Panc1 (cell line): ENCODE results near the gene TTC23. TPM values are rescaled to one million over a fixed set of nuclear protein-coding genes. Genes with fewer than 3 reads are reported as not detected.

Experiments
- ATAC-seq: fragments of 200-7000 bp; cut with Tn5 transposase; 2 replicates; pipeline ENCODE4 v1.9.1; 2020; ENCODE audit warnings: mild to moderate bottlenecking, moderate library complexity
- BruUV-seq: library from RNA; stranded (reverse); fragments of 400-500 nt; replicated peaks from 2 replicates; lab custom pipeline; 2021; lab: Mats Ljungman, UMichigan
- CTCF ChIA-PET: fragments of 300-600 bp; sonication (Branson Sonifier 250); formaldehyde crosslinking; loops from one replicate; lab custom pipeline; 2022; ENCODE audit warnings: antibody characterized with exemption; lab: Charles Lee
- POLR2A ChIA-PET: fragments of 300-600 bp; sonication (Branson Sonifier 250); formaldehyde crosslinking; loops from one replicate; lab custom pipeline; 2022; ENCODE audit warnings: antibody characterized with exemption; lab: Charles Lee
- DNase-seq: peaks from one replicate; pipeline ENCODE4 v3.0.0-alpha.2; 2010; ENCODE audit warnings: low read depth, low spot score
- H3K27ac ChIP-seq: 2 replicates; pipeline ENCODE4 v1.5.1; 2011; ENCODE audit warnings: mild to moderate bottlenecking, low read length, inconsistent platforms
- H3K27me3 ChIP-seq: fragments of 200-500 bp; sonication (Bioruptor generic); 2 replicates; pipeline ENCODE4 v1.6.0; 2014; ENCODE audit warnings: low read length, inconsistent platforms; ENCODE audit not compliant: control insufficient read depth, insufficient read depth
- H3K36me3 ChIP-seq: fragments of 200-500 bp; sonication (Bioruptor generic); 2 replicates; pipeline ENCODE4 v1.5.1; 2014; ENCODE audit warnings: inconsistent platforms, mild to moderate bottlenecking, low read length, moderate library complexity; ENCODE audit not compliant: control insufficient read depth, insufficient read depth
- H3K4me1 ChIP-seq: 2 replicates; pipeline ENCODE4 v1.5.1; 2011; ENCODE audit warnings: inconsistent platforms, mild to moderate bottlenecking, low read length, moderate library complexity; ENCODE audit not compliant: control insufficient read depth, insufficient read depth
- H3K4me3 ChIP-seq, 2 experiments: 2 replicates each; pipeline ENCODE4 v1.5.1; 2011 to 2012; ENCODE audit warnings: low read depth in 2 of 2, low read length in 2 of 2, mild to moderate bottlenecking in 2 of 2, inconsistent platforms in 1 of 2, moderate library complexity in 1 of 2
- H3K9me3 ChIP-seq: fragments of 200-500 bp; sonication (Bioruptor generic); 2 replicates; pipeline ENCODE4 v1.5.1; 2014; ENCODE audit warnings: low read depth, mild to moderate bottlenecking, inconsistent platforms, low read length, moderate library complexity; ENCODE audit not compliant: control insufficient read depth, insufficient read depth
- POLR2AphosphoS5 ChIP-seq: IDR thresholded peaks from 2 replicates; pipeline ENCODE4 v1.6.1; 2012; ENCODE audit warnings: mild to moderate bottlenecking, low read depth, low read length, moderate library complexity
- SIN3A ChIP-seq: IDR thresholded peaks from 2 replicates; pipeline ENCODE4 v1.6.1; 2012; ENCODE audit warnings: low read depth, mild to moderate bottlenecking, low read length, moderate library complexity, borderline replicate concordance; ENCODE audit not compliant: insufficient read depth
- TCF7L2 ChIP-seq: IDR thresholded peaks from 2 replicates; pipeline ENCODE4 v1.6.1; 2011; ENCODE audit warnings: mild to moderate bottlenecking, low read depth, low read length, inconsistent platforms
- in situ Hi-C: cut with HindIII; loops from 2 replicates; pipeline ENCODE4 v1.10.0; 2016; ENCODE audit warnings: low sequenced_read_pairs, low pct_unique_long_range_greater_than_20kb
- intact Hi-C: fragments of 100-400 bp; cut with micrococcal nuclease; formaldehyde crosslinking; loops from one replicate; pipeline ENCODE4 v1.10.0; 2022; ENCODE audit not compliant: unreplicated experiment
- total RNA-seq: library from RNA; stranded (reverse); gene quantifications from one replicate; pipeline ENCODE4 v1.2.1, GENCODE V29; 2021; ENCODE audit not compliant: unreplicated experiment
- TF ChIP-seq, protein P1 (sequence below), 2 experiments: IDR thresholded peaks; 2 replicates each; pipeline ENCODE4 v1.6.1; 2011 to 2012; ENCODE audit warnings: low read depth in 2 of 2, control low read depth in 1 of 2, low read length in 1 of 2, mild to moderate bottlenecking in 1 of 2, moderate library complexity in 1 of 2; ENCODE audit not compliant: insufficient read depth in 1 of 2
- TF ChIP-seq, protein P2 (sequence below): fragments of 450-650 bp; IDR thresholded peaks from 2 replicates; pipeline ENCODE4 v1.5.1; 2017; ENCODE audit warnings: mild to moderate bottlenecking

The TTC23 gene
- total RNA-seq, 1 experiment from 2014 or later, result 21.7 TPM

DNA sequence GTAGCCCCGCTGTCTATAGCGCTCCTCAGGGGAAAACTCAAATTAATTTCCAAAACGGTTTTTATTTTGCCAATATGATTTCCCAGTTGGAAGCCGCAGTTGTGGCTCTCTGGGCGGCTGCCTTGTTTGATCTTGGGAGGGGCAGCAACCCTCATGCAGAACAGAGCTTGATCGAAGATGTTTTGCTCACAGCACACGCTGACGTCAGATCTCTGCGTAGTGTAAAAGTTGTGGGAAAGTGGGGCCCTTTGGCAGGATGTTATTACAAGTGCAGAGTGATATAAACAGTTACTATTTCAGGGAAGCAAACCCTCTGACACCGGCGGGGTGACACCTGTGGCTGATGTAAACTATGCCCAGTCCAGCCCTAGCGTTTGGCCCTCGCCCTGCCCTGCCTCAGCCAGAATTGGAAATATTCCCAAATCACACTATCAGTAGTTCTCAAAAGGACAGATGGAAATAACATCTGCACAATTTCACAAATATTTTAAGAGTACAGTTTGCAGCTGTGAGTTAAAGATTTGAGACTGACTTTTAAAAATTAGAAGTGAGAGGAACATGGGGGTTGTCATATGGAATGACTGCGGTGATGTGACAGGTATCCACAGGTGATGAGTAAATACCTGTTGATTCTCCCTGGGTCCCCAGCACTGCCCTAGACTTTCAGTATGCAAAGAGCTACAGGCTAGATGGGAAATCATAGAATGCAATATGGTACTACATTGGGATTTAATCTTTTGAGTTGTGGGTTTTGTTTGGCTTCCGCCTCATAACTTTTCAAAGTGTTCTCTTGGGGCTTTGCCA lies 142.8 kb downstream of the TTC23 start:
- peak overlapping the region; percentile 62 for H3K27ac ChIP-seq
- no peaks in the 10 kb centered on the region for H3K27me3 ChIP-seq
- in situ Hi-C loops (no loop called here), intact Hi-C loops (no loop called here)
- TF ChIP-seq, protein P1, sequence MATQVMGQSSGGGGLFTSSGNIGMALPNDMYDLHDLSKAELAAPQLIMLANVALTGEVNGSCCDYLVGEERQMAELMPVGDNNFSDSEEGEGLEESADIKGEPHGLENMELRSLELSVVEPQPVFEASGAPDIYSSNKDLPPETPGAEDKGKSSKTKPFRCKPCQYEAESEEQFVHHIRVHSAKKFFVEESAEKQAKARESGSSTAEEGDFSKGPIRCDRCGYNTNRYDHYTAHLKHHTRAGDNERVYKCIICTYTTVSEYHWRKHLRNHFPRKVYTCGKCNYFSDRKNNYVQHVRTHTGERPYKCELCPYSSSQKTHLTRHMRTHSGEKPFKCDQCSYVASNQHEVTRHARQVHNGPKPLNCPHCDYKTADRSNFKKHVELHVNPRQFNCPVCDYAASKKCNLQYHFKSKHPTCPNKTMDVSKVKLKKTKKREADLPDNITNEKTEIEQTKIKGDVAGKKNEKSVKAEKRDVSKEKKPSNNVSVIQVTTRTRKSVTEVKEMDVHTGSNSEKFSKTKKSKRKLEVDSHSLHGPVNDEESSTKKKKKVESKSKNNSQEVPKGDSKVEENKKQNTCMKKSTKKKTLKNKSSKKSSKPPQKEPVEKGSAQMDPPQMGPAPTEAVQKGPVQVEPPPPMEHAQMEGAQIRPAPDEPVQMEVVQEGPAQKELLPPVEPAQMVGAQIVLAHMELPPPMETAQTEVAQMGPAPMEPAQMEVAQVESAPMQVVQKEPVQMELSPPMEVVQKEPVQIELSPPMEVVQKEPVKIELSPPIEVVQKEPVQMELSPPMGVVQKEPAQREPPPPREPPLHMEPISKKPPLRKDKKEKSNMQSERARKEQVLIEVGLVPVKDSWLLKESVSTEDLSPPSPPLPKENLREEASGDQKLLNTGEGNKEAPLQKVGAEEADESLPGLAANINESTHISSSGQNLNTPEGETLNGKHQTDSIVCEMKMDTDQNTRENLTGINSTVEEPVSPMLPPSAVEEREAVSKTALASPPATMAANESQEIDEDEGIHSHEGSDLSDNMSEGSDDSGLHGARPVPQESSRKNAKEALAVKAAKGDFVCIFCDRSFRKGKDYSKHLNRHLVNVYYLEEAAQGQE (IDR thresholded peaks at IDR 0.05; ENCODE audit: insufficient read depth in 1 of 2, low read depth in 2 of 2, low read length in 1 of 2), result no peak
- TF ChIP-seq TCF7L2 (peak; percentile 93), SIN3A (no peak), POLR2AphosphoS5 (no peak)
- TF ChIP-seq, protein P2, sequence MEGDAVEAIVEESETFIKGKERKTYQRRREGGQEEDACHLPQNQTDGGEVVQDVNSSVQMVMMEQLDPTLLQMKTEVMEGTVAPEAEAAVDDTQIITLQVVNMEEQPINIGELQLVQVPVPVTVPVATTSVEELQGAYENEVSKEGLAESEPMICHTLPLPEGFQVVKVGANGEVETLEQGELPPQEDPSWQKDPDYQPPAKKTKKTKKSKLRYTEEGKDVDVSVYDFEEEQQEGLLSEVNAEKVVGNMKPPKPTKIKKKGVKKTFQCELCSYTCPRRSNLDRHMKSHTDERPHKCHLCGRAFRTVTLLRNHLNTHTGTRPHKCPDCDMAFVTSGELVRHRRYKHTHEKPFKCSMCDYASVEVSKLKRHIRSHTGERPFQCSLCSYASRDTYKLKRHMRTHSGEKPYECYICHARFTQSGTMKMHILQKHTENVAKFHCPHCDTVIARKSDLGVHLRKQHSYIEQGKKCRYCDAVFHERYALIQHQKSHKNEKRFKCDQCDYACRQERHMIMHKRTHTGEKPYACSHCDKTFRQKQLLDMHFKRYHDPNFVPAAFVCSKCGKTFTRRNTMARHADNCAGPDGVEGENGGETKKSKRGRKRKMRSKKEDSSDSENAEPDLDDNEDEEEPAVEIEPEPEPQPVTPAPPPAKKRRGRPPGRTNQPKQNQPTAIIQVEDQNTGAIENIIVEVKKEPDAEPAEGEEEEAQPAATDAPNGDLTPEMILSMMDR, result no peak
- no peaks in the 10 kb centered on the region for H3K9me3 ChIP-seq
- ATAC-seq, result no peak
- TSS peak; percentile 58 for BruUV-seq
- DNase-seq, result no peak
- H3K4me1 ChIP-seq, result peaks cover 34% of the 10 kb centered on the region
- H3K4me3 ChIP-seq, result peak overlapping the region; percentile 69 to 76
- ChIA-PET CTCF (no interaction called here), POLR2A (no interaction called here)
- H3K36me3 ChIP-seq, result no peaks in the 10 kb centered on the region

DNA sequence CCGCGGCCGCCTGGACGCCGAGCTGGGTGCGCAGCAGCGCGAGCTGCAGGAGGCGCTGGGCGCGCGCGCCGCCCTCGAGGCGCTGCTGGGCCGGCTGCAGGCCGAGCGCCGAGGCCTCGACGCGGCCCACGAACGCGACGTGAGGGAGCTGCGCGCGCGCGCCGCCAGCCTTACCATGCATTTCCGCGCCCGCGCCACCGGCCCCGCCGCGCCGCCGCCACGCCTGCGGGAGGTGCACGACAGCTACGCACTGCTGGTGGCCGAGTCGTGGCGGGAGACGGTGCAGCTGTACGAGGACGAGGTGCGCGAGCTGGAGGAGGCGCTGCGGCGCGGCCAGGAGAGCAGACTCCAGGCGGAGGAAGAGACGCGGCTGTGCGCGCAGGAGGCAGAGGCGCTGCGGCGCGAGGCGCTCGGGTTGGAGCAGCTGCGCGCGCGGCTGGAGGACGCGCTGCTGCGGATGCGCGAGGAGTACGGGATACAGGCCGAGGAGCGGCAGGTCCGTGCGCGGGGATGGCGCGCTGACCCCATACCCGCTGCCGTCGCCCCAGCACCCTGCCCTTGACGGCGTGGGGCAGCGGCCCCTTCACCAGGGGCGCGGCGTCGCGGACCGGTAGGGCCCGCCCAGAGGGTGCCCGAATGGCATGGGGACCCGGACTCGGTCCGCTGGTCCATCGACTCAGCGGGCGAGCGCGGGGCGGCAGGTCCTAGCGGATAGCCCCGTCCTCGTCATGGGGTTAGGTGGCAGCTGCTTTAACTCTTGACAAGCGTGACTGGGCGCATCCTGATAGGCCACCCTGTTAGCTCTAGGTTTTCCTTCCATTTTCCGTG lies 143.7 kb downstream of the TTC23 start:
- DNase-seq (no peak), ATAC-seq (peak; percentile 62)
- Histone ChIP-seq H3K36me3 (no peaks in the 10 kb centered on the region), H3K9me3 (no peaks in the 10 kb centered on the region), H3K27ac (peak overlapping the region; percentile 52), H3K27me3 (no peaks in the 10 kb centered on the region), H3K4me1 (peaks cover 34% of the 10 kb centered on the region), H3K4me3 (peak overlapping the region; percentile 69 to 76)
- TF ChIP-seq POLR2AphosphoS5, result no peak
- 0 out of 2 replicates have a peak, but pooled peaks have one; percentile 44 for TF ChIP-seq SIN3A
- ChIA-PET POLR2A (interaction anchor here (0.6 kb wide), 1 partner anchor 52 kb away, joined by 7 read pairs; no protein-coding TSS in a partner anchor), CTCF (interaction anchor here (0.6 to 1.3 kb wide), 4 partner anchors 83 to 793 kb away, joined by 3 to 9 read pairs (median 6); no protein-coding TSS in a partner anchor)
- intact Hi-C loops, result no loop called here
- in situ Hi-C loops, result no loop called here
- BruUV-seq, result no TSS peak
